H9 (cell line): ENCODE results near the gene CADPS2. TPM values are rescaled to one million over a fixed set of nuclear protein-coding genes. Genes with fewer than 3 reads are reported as not detected.

Source experiments
- DNase-seq: peaks from one replicate; pipeline ENCODE4 v3.0.0-alpha.2; 2017
- H2AFZ ChIP-seq: one replicate; pipeline ENCODE4 v1.6.1; 2013; ENCODE audit warnings: mild to moderate bottlenecking, low read length, control low read depth, moderate library complexity
- H2AK5ac ChIP-seq: 2 replicates; pipeline ENCODE4 v1.6.1; 2013; ENCODE audit warnings: low read length, control low read depth, mixed read lengths; ENCODE audit not compliant: insufficient read length
- H2BK120ac ChIP-seq: one replicate; pipeline ENCODE4 v1.6.1; 2013; ENCODE audit warnings: low read depth, mild to moderate bottlenecking, low read length, control low read depth, inconsistent platforms; ENCODE audit not compliant: poor library complexity, severe bottlenecking
- H2BK12ac ChIP-seq: 2 replicates; pipeline ENCODE4 v1.6.1; 2013; ENCODE audit warnings: low read length, control low read depth, mixed read lengths, low read depth; ENCODE audit not compliant: insufficient read length
- H2BK15ac ChIP-seq: 2 replicates; pipeline ENCODE4 v1.6.1; 2013; ENCODE audit warnings: low read depth, low read length, control low read depth
- H2BK20ac ChIP-seq: one replicate; pipeline ENCODE4 v1.6.1; 2013; ENCODE audit warnings: low read depth, mild to moderate bottlenecking, low read length, control low read depth, inconsistent platforms; ENCODE audit not compliant: poor library complexity, severe bottlenecking
- H2BK5ac ChIP-seq: 2 replicates; pipeline ENCODE4 v1.6.1; 2013; ENCODE audit warnings: low read length, control low read depth, mixed read lengths; ENCODE audit not compliant: insufficient read length
- H3K14ac ChIP-seq: 2 replicates; pipeline ENCODE4 v1.6.1; 2013; ENCODE audit warnings: low read length, control low read depth; ENCODE audit not compliant: insufficient read depth
- H3K18ac ChIP-seq: 2 replicates; pipeline ENCODE4 v1.6.1; 2013; ENCODE audit warnings: low read depth, mild to moderate bottlenecking, mixed read lengths, low read length, control low read depth; ENCODE audit not compliant: insufficient read length
- H3K23ac ChIP-seq: 2 replicates; pipeline ENCODE4 v1.6.1; 2013; ENCODE audit warnings: low read length, control low read depth, mixed read lengths, low read depth; ENCODE audit not compliant: insufficient read length
- H3K23me2 ChIP-seq: 2 replicates; pipeline ENCODE4 v1.6.1; 2013; ENCODE audit warnings: low read depth, mild to moderate bottlenecking, mixed read lengths, low read length, control low read depth; ENCODE audit not compliant: insufficient read length, poor library complexity, severe bottlenecking
- H3K27ac ChIP-seq: 2 replicates; pipeline ENCODE4 v1.5.1; 2013; ENCODE audit warnings: low read length, control low read depth, mixed read lengths, low read depth; ENCODE audit not compliant: insufficient read length
- H3K27me3 ChIP-seq: 2 replicates; pipeline ENCODE4 v1.6.1; 2013; ENCODE audit warnings: low read length, control low read depth, inconsistent platforms; ENCODE audit not compliant: insufficient read depth
- H3K4ac ChIP-seq: 2 replicates; pipeline ENCODE4 v1.6.1; 2013; ENCODE audit warnings: low read depth, mild to moderate bottlenecking, control low read depth, inconsistent platforms, low read length, moderate library complexity
- H3K4me1 ChIP-seq: 2 replicates; pipeline ENCODE4 v1.6.1; 2013; ENCODE audit warnings: low read length, control low read depth, inconsistent platforms; ENCODE audit not compliant: insufficient read depth
- H3K4me2 ChIP-seq: 2 replicates; pipeline ENCODE4 v1.6.1; 2013; ENCODE audit warnings: low read length, control low read depth, mixed read lengths; ENCODE audit not compliant: insufficient read length, insufficient read depth
- H3K56ac ChIP-seq: 2 replicates; pipeline ENCODE4 v1.6.1; 2013; ENCODE audit warnings: low read depth, mild to moderate bottlenecking, mixed read lengths, low read length, control low read depth; ENCODE audit not compliant: insufficient read length
- H3K79me1 ChIP-seq: 2 replicates; pipeline ENCODE4 v1.6.1; 2013; ENCODE audit warnings: low read depth, mild to moderate bottlenecking, moderate library complexity, low read length, control low read depth, inconsistent platforms; ENCODE audit not compliant: insufficient read depth, poor library complexity, severe bottlenecking
- H3K79me2 ChIP-seq: 2 replicates; pipeline ENCODE4 v1.6.1; 2013; ENCODE audit warnings: low read length, control low read depth, inconsistent platforms; ENCODE audit not compliant: insufficient read depth
- H3K9ac ChIP-seq: 2 replicates; pipeline ENCODE4 v1.6.1; 2013; ENCODE audit warnings: low read length, control low read depth, mixed read lengths; ENCODE audit not compliant: insufficient read length; ENCODE audit errors: extremely low read depth
- H3K9me3 ChIP-seq: one replicate; pipeline ENCODE4 v1.6.1; 2013; ENCODE audit warnings: low read depth, low read length, inconsistent platforms; ENCODE audit not compliant: control insufficient read depth
- H3T11ph ChIP-seq: one replicate; pipeline ENCODE4 v1.6.1; 2013; ENCODE audit warnings: mild to moderate bottlenecking, low read length, control low read depth, inconsistent platforms
- H4K20me1 ChIP-seq: one replicate; pipeline ENCODE4 v1.6.1; 2013; ENCODE audit not compliant: control insufficient read depth, insufficient read length, insufficient read depth
- H4K5ac ChIP-seq: 2 replicates; pipeline ENCODE4 v1.6.1; 2013; ENCODE audit warnings: low read depth, mild to moderate bottlenecking, mixed read lengths, low read length, control low read depth; ENCODE audit not compliant: insufficient read length
- H4K8ac ChIP-seq: replicated peaks from 2 replicates; pipeline ENCODE4 v1.6.1; 2013; ENCODE audit warnings: low read length, control low read depth, mixed read lengths, low read depth; ENCODE audit not compliant: insufficient read length
- H4K91ac ChIP-seq: 2 replicates; pipeline ENCODE4 v1.6.1; 2013; ENCODE audit warnings: low read depth, mild to moderate bottlenecking, moderate library complexity, mixed read lengths, low read length, control low read depth; ENCODE audit not compliant: insufficient read length
- H3K27ac Mint-ChIP-seq, 3 experiments: 2 replicates in 2 of 3; 3 replicates in 1 of 3; pipeline ENCODE4 v1.8.0; 2020 to 2021; ENCODE audit warnings: mixed read lengths in 3 of 3, mild to moderate bottlenecking in 1 of 3, moderate library complexity in 1 of 3
- H3K27me3 Mint-ChIP-seq: 2 replicates; pipeline ENCODE4 v1.8.0; 2021; ENCODE audit warnings: low read depth, mild to moderate bottlenecking, moderate library complexity, mixed read lengths
- H3K36me3 Mint-ChIP-seq, 3 experiments: 2 replicates in 2 of 3; 3 replicates in 1 of 3; pipeline ENCODE4 v1.8.0; 2020 to 2021; ENCODE audit warnings: low read depth in 3 of 3, mixed read lengths in 3 of 3; ENCODE audit not compliant: insufficient read depth in 1 of 3
- H3K4me1 Mint-ChIP-seq, 2 experiments: 2 replicates each; pipeline ENCODE4 v1.8.0; 2020; ENCODE audit warnings: mixed read lengths in 2 of 2
- H3K4me3 Mint-ChIP-seq, 2 experiments: 2 replicates in 1 of 2; 3 replicates in 1 of 2; pipeline ENCODE4 v1.8.0; 2020 to 2021; ENCODE audit warnings: mild to moderate bottlenecking in 2 of 2, mixed read lengths in 2 of 2, moderate library complexity in 1 of 2
- H3K9me3 Mint-ChIP-seq, 2 experiments: 2 replicates in 1 of 2; 3 replicates in 1 of 2; pipeline ENCODE4 v1.8.0; 2020; ENCODE audit warnings: mild to moderate bottlenecking in 2 of 2, mixed read lengths in 2 of 2, moderate library complexity in 1 of 2
- CTCF ChIP-seq: fragments of 200-600 bp; sonication (generic); conservative IDR thresholded peaks from 3 replicates; pipeline ENCODE4 v1.8.0; 2021; ENCODE audit warnings: antibody characterized with exemption, mild to moderate bottlenecking
- WGBS: extraction: QIAGEN DNeasy Blood & Tissue Kit; methylation state at CpG from one replicate; pipeline ENCODE4 v1.1.7; 2013; ENCODE audit warnings: missing lambda C conversion rate, low lambda C conversion rate, mixed read lengths; ENCODE audit not compliant: insufficient read length; ENCODE audit errors: extremely low coverage; 5-methylcytosine and 5-hydroxymethylcytosine counted together
- total RNA-seq: library from RNA; stranded (reverse); gene quantifications from 2 replicates; pipeline ENCODE4 v1.2.1, GENCODE V29; 2021

The CADPS2 gene
- total RNA-seq, 1 experiment from 2014 or later = 7.1 TPM

GRCh38 chr7:122913608-122914007 lies 27.3 kb upstream of the CADPS2 start:
- H2BK15ac ChIP-seq = no peak overlapping the region
- no peak for TF ChIP-seq CTCF
- no peak overlapping the region for H3T11ph ChIP-seq
- H4K91ac ChIP-seq = no peak overlapping the region
- peak; percentile 55 for DNase-seq
- H3K4me1 Mint-ChIP-seq = peaks cover 17% of the 10 kb centered on the region in 2 experiments
- no peaks in the 10 kb centered on the region for H3K27me3 ChIP-seq
- no peak overlapping the region for H3K9ac ChIP-seq
- no peak overlapping the region for H2BK120ac ChIP-seq
- H3K9me3 ChIP-seq = no peaks in the 10 kb centered on the region
- H3K9me3 Mint-ChIP-seq = no peaks in the 10 kb centered on the region
- no peaks in the 10 kb centered on the region for H4K20me1 ChIP-seq
- no peak overlapping the region for H2BK20ac ChIP-seq
- H3K36me3 Mint-ChIP-seq = peaks cover 0 to 3% (median 0%) of the 10 kb centered on the region in 3 experiments; a peak in 2 of 7 replicates
- H4K8ac ChIP-seq = no peak overlapping the region
- no peak overlapping the region for H2BK5ac ChIP-seq
- no CpG with 5 or more reads among the region's 15 CpGs for WGBS
- H3K23me2 ChIP-seq = no peaks in the 10 kb centered on the region
- 0 out of 2 replicates have a peak, but pooled peaks cover 2% of the 10 kb centered on the region for H3K4me1 ChIP-seq
- H3K79me2 ChIP-seq = no peaks in the 10 kb centered on the region
- no peak overlapping the region for H2AFZ ChIP-seq
- H3K27ac ChIP-seq = no peak overlapping the region
- no peak overlapping the region for H4K5ac ChIP-seq
- H3K27ac Mint-ChIP-seq = peak overlapping the region in 1 of 3 experiments; percentile 12; a peak in 1 of 7 replicates
- H2BK12ac ChIP-seq = no peak overlapping the region
- H2AK5ac ChIP-seq = no peak overlapping the region
- H3K23ac ChIP-seq = no peak overlapping the region
- H3K27me3 Mint-ChIP-seq = no peaks in the 10 kb centered on the region
- H3K4me2 ChIP-seq = no peak overlapping the region
- H3K18ac ChIP-seq = no peak overlapping the region
- no peak overlapping the region for H3K4me3 Mint-ChIP-seq
- no peak overlapping the region; the same call in 1 of the 2 replicates for H3K14ac ChIP-seq
- H3K79me1 ChIP-seq = no peaks in the 10 kb centered on the region
- H3K4ac ChIP-seq = no peak overlapping the region
- no peak overlapping the region for H3K56ac ChIP-seq
